ENCODE measurements around the gene ARHGEF19.

GRCh38 chr1:16254263-16254928, 41.9 kb upstream of the ARHGEF19 start:
- TF ChIP-seq CTCF (IDR thresholded peaks at IDR 0.05; ENCODE audit: low read depth, low read length) (no peak), EZH2phosphoT487 (IDR thresholded peaks at IDR 0.05; ENCODE audit: low read depth) (no peak)

Data from OCI-LY3 (cell line).